GM18520 (cell line): ENCODE data around the gene NEK8.
"Not testable (repeated sequence)": the region's sequence is repeated elsewhere in the genome, so short reads cannot be mapped to it uniquely, and the experiment has no call there.

ENCODE experiments used
- ATAC-seq: cut with Tn5 transposase; IDR thresholded peaks from one replicate; pipeline ENCODE4 v1.9.1; 2021; ENCODE audit not compliant: unreplicated experiment

The NEK8 gene

DNA sequence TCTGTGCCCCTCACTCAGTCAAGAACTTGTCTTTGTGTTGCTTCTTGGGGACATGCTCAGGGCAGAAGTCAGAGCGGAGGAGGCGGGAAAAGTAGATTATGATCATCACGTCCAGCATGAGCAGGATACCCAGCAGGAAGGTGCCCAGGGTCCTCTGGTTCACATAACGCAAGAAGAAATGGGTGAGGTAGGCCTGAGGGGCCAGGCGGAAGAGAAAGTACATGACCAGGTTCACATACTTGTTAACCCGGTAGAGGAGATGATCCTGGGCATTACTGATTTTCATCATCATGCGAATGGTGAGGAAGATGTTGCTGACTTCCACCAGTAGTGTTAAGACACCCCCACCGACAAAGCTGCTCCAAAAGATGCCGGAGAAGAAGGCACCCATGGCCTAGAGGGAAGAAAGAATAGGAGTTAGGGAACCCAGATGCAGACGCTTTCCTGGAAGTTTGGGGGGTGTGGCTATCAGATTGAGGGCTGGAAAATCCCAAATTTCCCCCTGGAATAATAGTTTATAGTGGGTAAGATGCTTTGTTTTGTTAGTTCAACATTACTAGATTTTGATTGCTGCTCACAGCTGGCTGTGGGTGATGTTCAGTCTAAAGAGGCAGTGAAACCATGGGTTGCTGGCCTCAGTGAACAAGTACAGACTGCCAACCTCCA is 4.0 kb upstream of the NEK8 start:
- ATAC-seq: no peak

DNA sequence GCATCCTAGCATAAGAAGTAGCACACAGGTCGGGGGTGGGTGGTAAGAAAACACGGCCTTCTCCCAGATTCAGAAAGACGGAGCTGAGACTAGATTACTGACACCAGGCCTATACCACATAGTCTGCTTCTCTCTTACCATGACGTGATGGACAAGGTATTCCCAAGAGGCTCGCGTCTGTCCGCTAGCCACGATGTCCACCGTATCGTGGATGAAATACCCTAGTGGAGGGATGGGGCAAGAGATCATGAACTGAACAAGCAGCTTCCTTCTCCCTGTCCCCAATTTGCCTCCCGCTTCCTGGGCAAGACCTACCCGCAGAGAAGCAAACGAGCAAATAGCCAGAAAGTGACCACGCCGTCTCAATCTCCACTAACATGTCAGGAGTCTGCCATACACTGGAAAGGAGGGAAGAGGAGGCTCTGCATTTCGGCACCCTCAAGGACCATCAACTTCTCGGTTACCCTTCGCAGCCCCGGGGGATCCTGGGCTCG is 3.4 kb upstream of the NEK8 start:
- no peak for ATAC-seq

DNA sequence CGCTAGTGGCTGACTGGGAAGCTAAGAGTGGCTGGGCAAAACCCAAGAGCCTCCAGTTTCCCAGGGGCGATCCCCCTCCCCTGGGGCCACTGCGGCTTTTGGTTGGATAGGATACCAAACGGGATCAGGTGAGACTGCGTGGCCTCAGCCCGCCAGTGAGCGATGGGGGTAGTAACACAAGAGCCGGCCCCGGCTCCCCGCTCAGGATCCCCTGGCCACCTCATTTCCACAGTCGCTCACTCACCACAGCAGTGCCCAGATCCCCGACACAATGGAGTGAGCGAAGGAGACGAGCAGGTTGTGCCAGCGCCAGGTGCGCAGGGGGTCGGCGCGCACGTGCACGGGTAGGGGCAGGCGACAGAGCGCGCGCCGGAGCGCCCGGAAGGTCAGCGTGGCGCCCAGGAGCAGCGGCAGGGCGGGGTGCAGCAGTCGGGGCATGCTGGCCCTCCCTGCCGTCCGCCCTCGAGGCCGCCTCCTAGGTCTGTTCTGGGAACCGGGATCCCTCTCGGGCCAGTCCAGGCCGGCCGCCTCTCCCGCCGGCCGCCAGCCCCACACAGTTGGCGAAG is 2.8 kb upstream of the NEK8 start:
- no peak for ATAC-seq

DNA sequence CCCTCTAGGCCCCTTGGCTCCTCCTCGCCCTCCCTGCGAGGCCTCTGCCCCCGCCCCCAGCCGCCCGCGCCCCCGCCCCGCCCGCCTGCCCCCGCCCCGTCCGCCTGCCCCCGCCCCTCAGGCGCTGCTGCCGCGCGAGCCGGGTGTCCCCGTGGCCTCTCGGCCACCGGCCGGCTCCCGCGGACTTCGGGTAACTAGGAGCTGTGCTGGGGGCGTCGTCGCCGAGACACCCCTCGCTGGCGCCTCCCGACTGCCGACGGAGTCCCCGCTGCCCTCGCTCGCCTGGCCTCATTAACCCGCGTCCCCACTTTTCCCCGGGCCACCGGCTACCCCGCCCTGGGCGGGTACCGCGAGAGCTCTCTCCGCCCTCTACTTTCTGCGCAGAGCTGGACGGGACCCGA is 2.4 kb upstream of the NEK8 start, which contains the start of gene TLCD1:
TLCD1 (minus strand) TSS at position 8 of the 401 bp plus-strand sequence. CDS start 136 bp downstream, outside the sequence.
- ATAC-seq: no peak

DNA sequence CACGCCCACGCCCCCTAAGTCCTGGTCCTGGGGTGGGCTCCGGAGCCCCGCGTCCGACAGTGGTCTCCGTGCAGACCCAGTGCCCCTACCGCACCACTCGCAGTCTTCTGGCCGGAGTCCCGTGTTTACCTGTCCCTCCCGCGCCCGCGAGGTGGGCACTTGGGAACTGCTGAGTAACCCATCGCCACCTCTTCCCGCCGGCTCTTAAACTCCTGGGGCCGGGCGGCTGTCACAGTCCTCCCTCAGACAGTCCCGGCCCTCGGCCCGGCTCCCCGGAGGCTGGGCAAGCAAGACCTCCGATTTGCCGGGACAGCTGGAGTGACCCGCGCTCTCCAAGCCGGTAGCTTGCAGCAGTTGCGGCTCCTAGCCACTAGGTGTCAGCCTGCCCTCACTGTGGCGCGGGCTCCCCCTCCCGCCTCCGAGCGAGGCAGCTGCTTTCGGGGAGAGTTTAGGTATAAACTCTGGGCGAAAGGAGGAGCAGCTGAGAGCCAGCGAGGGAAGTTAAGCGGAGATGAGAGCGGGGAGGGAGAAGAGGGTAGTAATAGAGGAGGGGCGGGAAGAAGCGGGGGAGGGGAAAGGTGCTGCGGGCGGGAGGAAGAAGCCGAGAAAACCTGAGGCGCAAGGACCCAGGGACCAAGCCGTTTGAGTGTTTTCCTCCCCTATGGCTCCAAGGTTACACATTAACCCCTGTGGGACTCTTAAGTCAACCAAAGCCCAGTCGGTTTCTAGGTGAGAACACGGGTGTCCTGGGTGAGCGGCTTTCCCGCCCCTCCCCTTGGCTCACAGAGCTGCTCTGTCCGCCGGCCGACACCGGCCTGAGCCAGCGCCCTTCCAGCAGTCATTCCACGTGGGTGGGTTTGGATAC is 1.7 kb upstream of the NEK8 start:
- ATAC-seq: peak; percentile 29

DNA sequence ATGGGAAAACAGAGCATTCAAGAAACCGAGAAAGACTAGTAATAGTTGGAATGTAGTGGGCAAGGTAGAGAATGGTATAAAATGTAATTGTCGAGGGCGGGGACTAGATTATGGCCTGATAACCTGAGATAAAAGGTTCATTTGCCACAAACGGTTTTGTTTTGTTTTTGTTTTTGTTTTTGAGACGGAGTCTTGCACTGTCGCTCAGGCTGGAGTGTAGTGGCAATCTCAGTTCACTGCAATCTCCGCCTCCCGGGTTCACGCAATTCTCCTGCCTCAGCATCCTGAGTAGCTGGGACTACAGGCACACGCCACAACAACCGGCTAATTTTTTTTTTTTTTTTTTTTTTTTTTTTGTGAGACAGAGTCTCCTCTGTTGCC is 1.4 kb downstream of the NEK8 start:
- ATAC-seq: no peak

DNA sequence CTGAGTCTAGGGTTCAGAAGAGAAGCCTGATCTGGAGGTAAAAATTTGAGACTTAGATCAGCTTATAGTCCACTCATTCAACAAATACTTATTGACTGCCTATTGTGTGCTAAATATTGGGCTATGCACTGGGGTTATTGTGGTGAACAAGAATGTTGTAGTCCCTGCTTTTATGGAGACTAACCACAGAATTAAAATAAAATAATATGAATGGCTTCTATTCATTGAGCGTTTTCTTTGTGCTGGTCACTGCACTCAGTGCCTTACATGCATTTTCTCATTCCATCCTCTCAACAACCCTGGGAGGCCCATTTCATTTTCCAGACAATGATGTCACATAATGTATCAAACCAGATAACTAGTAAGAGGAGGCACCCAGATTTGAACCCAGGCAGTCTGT is 4.8 kb downstream of the NEK8 start:
- no peak for ATAC-seq

DNA sequence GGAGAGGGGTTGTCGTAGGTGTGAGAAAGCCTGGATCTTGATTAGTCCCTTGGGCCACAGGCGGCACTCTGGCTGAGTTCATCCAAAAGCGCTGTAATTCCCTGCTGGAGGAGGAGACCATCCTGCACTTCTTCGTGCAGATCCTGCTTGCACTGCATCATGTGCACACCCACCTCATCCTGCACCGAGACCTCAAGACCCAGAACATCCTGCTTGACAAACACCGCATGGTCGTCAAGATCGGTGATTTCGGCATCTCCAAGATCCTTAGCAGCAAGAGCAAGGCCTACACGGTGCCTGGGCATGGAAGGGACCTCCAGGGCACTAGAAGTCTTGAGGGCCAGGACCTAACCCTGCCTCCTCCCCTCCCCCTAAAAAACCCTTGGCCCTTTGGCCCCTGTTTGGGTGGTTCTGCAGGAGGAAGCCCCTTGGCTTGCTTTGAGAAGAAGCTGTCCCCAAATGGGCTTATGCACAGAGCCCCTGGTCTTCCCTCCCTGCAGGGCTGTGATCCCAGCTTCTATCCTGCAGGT is 6.2 kb downstream of the NEK8 start:
- ATAC-seq: no peak

DNA sequence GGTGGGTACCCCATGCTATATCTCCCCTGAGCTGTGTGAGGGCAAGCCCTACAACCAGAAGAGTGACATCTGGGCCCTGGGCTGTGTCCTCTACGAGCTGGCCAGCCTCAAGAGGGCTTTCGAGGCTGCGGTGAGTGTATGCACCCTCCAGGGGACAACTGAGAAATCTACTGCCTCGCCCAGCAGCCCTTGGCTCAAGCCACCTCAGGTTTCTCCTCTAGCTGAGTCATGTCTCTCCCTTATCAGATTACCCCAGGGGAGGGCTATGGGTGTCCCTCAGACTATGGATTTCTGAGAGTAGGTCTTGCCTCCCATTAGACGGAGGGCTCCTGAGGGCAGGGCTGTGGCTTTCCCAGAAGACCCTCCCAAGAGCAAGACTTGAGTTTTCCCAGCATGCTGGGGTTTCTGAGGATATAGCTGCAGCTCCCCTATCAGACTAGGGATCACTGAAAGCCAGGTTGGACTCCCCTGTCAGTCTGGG is 6.7 kb downstream of the NEK8 start:
- no peak for ATAC-seq

DNA sequence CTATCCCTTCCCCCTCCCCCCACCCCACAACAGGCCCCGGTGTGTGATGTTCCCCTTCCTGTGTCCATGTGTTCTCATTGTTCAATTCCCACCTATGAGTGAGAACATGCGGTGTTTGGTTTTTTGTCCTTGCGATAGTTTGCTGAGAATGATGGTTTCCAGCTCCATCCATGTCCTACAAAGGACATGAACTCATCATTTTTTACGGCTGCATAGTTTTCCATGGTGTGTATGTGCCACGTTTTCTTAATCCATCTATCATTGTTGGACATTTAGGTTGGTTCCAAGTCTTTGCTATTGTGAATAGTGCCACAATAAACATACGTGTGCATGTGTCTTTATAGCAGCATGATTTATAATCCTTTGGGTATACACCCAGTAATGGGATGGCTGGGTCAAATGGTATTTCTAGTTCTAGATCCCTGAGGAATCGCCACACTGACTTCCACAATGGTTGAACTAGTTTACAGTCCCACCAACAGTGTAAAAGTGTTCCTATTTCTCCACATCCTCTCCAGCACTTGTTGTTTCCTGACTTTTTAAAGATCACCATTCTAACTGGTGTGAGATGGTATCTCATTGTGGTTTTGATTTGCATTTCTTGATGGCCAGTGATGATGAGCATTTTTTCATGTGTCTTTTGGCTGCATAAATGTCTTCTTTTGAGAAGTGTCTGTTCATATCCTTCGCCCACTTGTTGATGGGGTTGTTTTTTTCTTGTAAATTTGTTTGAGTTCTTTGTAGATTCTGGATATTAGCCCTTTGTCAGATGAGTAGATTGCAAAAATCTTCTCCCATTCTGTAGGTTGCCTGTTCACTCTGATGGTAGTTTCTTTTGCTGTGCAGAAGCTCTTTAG is 7.6 kb downstream of the NEK8 start:
- ATAC-seq: not testable (repeated sequence)

DNA sequence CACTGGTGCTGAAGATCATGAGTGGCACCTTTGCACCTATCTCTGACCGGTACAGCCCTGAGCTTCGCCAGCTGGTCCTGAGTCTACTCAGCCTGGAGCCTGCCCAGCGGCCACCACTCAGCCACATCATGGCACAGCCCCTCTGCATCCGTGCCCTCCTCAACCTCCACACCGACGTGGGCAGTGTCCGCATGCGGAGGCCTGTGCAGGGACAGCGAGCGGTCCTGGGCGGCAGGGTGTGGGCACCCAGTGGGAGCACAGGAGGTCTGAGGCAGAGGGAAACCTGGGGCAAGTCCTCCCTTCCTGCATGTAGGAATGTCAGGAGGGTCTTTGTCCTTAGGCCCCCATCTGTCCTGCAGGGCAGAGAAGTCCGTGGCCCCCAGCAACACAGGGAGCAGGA is 8.7 kb downstream of the NEK8 start:
- ATAC-seq: no peak

DNA sequence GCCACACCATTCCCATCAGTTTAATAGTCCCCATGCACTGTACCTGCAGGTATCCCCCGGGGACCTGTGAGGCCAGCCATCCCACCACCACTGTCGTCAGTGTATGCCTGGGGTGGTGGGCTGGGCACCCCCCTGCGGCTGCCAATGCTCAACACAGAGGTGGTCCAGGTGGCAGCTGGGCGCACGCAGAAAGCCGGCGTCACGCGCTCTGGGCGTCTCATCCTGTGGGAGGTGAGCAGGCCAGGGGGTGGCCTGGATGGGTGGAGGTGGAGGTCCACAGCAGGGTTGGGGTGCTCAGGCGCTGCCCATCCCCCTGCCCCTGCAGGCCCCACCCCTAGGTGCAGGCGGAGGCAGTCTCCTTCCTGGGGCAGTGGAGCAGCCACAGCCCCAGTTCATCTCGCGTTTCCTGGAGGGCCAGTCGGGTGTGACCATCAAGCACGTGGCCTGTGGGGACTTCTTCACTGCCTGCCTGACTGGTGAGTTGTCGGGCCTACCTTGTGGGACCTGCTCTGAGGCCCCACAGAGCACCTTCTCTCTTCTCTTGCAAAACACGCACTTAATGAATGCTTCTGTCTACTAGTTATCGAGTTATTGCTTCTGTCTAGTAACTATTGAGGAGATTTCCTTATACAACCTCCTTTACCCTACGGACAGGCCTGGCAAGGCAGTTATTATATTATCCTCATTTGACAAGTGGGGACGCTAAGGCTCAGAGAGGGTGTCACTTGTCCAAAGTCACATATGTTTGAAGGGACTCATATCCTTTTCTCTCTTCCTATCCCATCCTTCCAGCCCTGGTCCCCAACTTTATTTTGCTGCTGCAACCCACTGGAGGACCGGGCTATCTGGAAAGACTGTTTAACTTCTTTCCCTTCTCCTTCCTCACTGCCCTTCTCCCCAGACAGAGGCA is 9.4 kb downstream of the NEK8 start:
- ATAC-seq: peak; percentile 57

DNA sequence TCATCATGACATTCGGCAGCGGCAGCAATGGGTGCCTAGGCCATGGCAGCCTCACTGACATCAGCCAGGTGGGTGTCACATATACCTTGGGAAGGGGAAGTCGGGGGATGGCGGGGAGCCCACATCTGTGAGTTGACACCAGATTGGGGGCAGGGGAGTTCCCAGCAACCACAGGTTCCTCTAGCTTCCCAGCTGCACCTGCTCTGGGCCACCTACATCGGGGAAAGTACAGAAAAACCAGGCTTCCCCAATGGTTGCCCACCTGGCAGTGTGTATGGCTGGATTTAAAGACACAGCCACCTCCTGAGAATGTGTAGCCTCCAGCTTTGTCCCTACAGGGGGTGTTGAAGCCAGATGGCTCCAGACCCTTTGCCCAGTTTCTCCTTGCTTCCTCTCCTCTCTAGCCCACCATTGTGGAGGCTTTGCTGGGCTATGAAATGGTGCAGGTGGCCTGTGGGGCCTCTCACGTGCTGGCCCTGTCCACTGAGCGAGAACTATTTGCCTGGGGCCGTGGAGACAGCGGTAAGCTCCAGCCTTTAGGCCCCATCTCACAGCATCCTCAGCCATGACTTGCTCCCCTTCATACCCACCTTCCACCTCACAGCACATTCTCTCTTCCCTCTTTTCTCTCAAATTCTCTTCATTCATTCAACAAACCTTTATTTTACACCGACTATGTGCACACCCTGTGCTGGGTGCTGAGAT is 10.2 kb downstream of the NEK8 start:
- peak; percentile 23 for ATAC-seq

DNA sequence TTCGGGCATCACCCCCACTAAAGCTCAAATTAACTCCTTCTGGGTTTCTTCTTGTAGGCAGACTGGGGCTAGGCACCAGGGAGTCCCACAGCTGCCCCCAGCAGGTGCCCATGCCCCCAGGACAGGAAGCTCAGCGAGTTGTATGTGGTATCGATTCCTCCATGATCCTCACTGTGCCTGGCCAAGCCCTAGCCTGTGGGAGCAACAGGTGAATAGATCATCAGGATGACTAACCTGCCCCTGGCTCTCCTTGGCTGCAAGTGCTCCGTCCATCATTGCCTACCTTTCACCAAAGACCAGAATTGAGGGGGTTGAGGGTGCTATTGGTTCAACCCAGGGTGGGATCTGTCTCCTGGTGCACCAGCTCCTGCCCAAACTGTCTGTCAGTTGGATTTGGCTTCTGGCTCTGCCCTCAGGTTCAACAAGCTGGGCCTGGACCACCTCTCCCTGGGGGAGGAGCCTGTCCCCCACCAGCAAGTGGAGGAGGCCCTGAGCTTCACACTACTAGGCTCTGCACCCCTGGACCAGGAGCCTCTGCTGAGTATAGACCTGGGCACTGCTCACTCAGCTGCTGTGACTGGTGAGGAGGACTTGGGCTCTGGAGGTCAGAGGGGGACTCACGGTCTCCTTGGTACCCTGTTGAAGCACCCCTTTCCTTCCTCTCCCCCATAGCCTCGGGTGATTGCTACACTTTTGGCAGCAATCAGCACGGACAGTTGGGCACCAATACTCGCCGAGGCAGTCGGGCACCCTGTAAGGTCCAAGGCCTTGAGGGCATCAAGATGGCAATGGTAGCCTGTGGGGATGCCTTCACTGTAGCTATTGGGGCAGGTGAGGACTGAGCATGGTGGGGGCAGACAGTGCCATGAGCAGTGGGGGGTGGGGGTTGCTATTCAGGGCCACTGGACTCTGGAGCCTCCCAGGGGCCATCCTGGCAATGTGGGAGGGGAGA is 12.1 kb downstream of the NEK8 start:
- ATAC-seq: no peak

DNA sequence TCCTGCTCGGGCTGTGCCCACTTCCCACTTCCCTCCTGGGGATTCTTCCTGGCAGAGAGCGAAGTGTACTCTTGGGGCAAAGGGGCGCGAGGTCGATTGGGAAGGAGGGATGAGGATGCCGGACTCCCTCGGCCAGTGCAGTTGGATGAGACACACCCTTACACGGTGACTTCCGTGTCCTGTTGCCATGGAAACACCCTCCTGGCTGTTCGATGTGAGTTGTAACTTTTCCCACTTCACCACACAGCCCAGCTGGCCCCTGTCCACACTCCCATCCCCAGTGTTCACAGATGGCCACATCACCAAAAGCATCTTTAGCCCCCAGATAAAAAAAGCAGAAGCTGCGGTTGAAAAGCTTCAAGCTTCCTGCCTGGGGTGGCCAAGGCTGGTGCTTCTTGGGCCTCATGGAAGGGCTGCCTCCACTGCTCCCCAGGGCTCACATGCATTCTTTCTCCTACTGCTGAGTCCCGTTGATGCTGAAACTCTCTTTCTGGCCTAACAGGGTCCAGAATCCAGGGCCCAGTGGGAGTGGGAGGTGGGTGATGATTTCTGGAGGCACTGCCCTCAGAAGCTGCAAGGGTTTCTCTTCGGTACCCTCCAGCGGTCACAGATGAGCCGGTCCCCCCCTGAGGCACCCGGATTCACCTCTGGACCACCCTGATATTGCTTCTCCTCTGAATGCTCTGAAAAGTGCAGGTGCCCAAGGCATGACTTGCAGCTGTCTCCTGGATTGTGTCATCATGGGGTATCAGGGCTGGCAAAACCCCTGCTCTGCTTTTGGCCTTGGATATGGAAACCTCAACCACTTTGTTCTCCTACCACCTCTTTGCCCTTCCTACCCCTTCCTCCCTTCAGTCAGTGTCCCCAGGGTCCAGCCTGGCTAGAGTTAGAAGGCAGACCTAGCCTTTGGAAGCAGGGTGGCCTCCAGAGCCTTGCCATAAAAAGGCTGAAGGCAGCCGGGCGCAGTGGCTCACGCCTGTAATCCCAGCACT is 13.1 kb downstream of the NEK8 start:
- no peak for ATAC-seq

DNA sequence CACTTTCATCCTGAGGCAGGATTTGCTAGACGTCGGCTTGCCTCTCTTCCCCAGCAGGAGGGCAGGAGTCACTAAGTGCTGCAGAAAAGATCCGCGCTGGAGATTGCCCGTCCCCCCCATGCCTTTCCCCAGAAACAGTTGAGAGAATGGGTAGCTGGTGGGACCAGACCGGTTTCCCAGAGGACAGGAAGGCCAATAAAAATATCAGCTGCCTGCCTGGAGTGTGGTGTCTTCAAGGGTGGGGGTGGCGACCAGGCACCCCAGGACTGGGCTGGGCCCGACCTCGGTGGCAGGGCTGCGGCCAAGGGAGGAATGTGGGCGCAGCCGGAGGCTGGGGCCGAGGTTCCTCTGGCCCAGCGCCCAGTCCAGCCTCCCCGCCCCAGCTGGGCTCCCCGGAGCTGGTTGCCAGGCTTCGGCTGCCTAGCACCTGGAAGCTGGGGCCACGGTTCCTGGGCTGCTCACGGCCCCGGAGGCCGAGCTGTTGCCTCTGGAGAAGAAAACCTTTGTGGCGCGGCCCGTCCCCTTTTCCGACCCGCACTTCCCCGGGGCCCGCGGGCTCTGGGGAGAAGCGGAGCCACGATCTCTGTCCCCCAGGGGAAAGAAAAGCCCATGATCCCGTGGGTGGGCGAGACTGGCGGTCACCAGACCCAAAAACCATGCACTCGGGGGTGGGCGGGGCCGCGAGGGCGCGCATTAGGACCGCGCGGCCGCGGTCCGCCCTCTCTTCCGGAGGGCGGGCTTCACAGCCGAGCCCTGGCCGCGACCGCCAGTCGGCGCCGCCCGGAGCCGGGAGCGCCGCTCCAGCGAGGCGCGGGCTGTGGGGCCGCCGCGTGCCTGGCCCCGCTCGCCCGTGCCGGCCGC is 14.9 kb downstream of the NEK8 start, which contains the start of gene TRAF4:
TRAF4 (plus strand) TSS at position 769 of the 861 bp plus-strand sequence. CDS start 102 bp downstream, outside the sequence.
- ATAC-seq: peak; percentile 40
